HUES64 (cell line): ENCODE results near the gene LYZL6. TPM values are rescaled to one million over a fixed set of nuclear protein-coding genes. Genes with fewer than 3 reads are reported as not detected.

Experiments
- H3K27ac ChIP-seq: 2 replicates; pipeline ENCODE4 v1.7.0; 2013; ENCODE audit warnings: low read depth, low read length, inconsistent platforms
- H3K27me3 ChIP-seq: 2 replicates; pipeline ENCODE4 v1.6.1; 2013; ENCODE audit warnings: mild to moderate bottlenecking, low read length; ENCODE audit not compliant: insufficient read depth
- H3K36me3 ChIP-seq: 2 replicates; pipeline ENCODE4 v1.6.1; 2013; ENCODE audit warnings: mild to moderate bottlenecking, low read length; ENCODE audit not compliant: insufficient read depth
- H3K4me1 ChIP-seq: 2 replicates; pipeline ENCODE4 v1.6.1; 2013; ENCODE audit warnings: mild to moderate bottlenecking, low read length, moderate library complexity; ENCODE audit not compliant: insufficient read depth
- H3K4me3 ChIP-seq: 2 replicates; pipeline ENCODE4 v1.5.1; 2013; ENCODE audit warnings: mild to moderate bottlenecking, low read length, moderate library complexity
- H3K9ac ChIP-seq: 2 replicates; pipeline ENCODE4 v1.6.1; 2013; ENCODE audit warnings: mild to moderate bottlenecking, low read depth, low read length
- H3K9me3 ChIP-seq: 2 replicates; pipeline ENCODE4 v1.6.1; 2013; ENCODE audit warnings: low read depth, low read length; ENCODE audit not compliant: insufficient read depth
- WGBS: fragments of 150-250, 120-280 bp; methylation state at CpG from one replicate; pipeline ENCODE4 v1.1.7; 2013; ENCODE audit warnings: missing lambda C conversion rate; 5-methylcytosine and 5-hydroxymethylcytosine counted together
- polyA plus RNA-seq, 2 experiments: library from polyadenylated mRNA; stranded (reverse); fragments of 50-300 nt; gene quantifications; one replicate each; pipeline ENCODE4 v1.2.3, GENCODE V29; 2013

The LYZL6 gene
- polyA plus RNA-seq (2013, experiment 1 of 2): not detected
- polyA plus RNA-seq (2013, experiment 2 of 2): not detected

GRCh38 chr17:35943537-35943936 lies at the start of gene LYZL6:
Gene LYZL6, minus strand, starts transcription at chr17:35943713. Its CDS starts 4,357 bp downstream, at chr17:35939356.
- Histone ChIP-seq H3K4me1 (no peaks in the 10 kb centered on the region), H3K27me3 (no peaks in the 10 kb centered on the region), H3K36me3 (no peaks in the 10 kb centered on the region), H3K9ac (no peak within 1 kb of the TSS), H3K4me3 (no peak within 1 kb of the TSS), H3K9me3 (no peaks in the 10 kb centered on the region), H3K27ac (no peak within 1 kb of the TSS)
- WGBS: 87% methylated on average over 2 of the region's 2 CpGs

GRCh38 chr17:35991075-35991474 lies 47.6 kb upstream of the LYZL6 start:
- no peaks in the 10 kb centered on the region for H3K9me3 ChIP-seq
- no peak overlapping the region for H3K9ac ChIP-seq
- 89% methylated on average over 2 of the region's 2 CpGs for WGBS
- no peaks in the 10 kb centered on the region for H3K27me3 ChIP-seq
- H3K36me3 ChIP-seq: no peaks in the 10 kb centered on the region
- H3K27ac ChIP-seq: no peak overlapping the region
- no peaks in the 10 kb centered on the region for H3K4me1 ChIP-seq
- no peak overlapping the region for H3K4me3 ChIP-seq

DNA sequence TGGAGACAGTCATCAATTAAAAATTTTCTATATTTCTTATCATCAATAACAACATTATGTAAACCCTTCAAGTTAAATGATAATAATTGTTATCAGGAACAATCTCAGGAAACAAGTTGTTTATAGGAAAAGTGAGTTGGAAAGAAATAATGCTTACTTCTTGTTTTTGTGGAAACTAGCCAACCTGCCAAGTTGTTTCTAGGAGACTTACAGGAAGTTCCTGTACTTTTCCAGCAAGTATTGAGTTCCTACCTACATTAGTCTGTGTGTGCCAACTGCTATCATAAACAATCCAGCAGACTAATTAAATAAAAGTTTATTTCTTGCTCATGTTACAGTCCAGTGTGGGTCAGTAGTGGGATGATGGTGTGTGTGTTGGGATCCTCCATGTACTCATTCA lies 44.7 kb upstream of the LYZL6 start:
- Histone ChIP-seq H3K36me3 (no peaks in the 10 kb centered on the region), H3K27me3 (no peaks in the 10 kb centered on the region), H3K27ac (no peak overlapping the region), H3K4me3 (no peak overlapping the region), H3K4me1 (no peaks in the 10 kb centered on the region), H3K9ac (no peak overlapping the region), H3K9me3 (no peaks in the 10 kb centered on the region)

DNA sequence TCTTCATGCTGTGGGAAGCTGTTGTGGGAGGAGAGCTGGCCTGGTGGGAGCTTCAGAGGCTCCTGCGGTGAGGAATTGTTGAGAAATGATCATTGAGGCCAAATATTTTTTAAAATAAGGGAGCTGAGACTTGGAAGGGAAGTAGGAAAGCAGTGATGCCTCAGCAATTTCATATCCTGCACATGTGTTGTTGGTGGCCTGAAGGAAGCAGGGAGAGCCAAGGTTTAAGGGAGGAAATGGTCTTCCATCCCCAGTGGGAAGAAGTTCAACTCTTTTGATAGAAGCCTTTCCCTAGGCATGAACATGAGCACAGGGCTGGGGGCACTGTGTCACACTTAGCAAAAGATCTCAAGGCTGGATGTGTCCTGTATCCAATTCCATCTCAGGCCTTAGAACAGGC lies 43.1 kb upstream of the LYZL6 start, which contains the start of gene CCL14:
TSS of gene CCL14 (minus strand) at position 87 of the 400 bp plus-strand sequence. CDS start at position 7, 80 bp downstream.
- Histone ChIP-seq H3K4me3 (no peak within 1 kb of the TSS), H3K9ac (no peak within 1 kb of the TSS), H3K27me3 (no peaks in the 10 kb centered on the region), H3K36me3 (no peaks in the 10 kb centered on the region), H3K27ac (no peak within 1 kb of the TSS), H3K4me1 (no peaks in the 10 kb centered on the region), H3K9me3 (no peaks in the 10 kb centered on the region)
- WGBS: 88% methylated on average over 1 of the region's 1 CpG

- Histone ChIP-seq H3K36me3 (no peaks in the 10 kb centered on the region), H3K27ac (no peak overlapping the region), H3K9me3 (no peaks in the 10 kb centered on the region), H3K9ac (no peak overlapping the region), H3K4me3 (no peak overlapping the region), H3K27me3 (no peaks in the 10 kb centered on the region), H3K4me1 (no peaks in the 10 kb centered on the region)
- 89% methylated on average over 6 of the region's 6 CpGs for WGBS
Observed at GRCh38 chr17:35984140-35984539, 40.6 kb upstream of the LYZL6 start.

DNA sequence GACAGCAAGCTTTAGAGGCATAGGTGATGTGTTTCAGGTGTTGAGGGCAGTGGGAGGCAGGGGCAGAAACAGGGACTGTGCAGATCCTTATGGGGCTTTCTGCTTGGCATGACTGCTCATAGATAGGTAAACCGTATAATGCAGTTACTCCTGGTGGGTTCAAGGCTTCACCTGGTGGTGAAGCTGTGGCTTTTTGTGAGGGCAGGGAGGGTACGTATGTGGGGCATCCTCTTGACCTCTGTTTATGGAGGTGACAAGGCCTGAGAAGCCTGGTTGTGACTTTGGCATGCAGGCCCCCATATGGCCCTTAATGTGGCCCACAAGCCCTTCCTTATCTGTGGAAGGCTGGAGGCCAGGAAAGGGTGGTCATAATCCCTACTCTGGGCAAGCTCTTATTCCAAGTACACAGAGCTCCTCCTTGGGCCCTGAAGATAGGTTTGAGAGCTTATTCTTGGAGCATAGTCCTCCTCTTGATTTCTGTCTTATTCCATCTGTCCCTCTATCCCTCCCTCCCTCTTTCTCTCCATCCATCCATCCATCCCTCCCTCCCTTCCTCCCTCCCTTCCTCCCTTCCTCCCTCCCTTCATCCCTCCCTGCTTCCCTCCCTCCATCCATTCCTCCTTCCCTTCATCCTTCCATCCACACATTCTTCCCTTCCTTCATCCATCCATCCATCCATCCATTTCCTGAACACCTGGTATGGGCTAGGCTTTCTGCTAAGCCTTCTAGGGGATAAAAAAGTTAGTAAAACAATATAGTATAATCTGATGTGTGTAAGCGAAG lies 39.1 kb upstream of the LYZL6 start:
- H3K27me3 ChIP-seq: no peaks in the 10 kb centered on the region
- H3K9ac ChIP-seq: no peak overlapping the region
- H3K4me1 ChIP-seq: no peaks in the 10 kb centered on the region
- H3K27ac ChIP-seq: no peak overlapping the region
- WGBS: 94% methylated on average over 3 of the region's 3 CpGs
- no peaks in the 10 kb centered on the region for H3K9me3 ChIP-seq
- no peaks in the 10 kb centered on the region for H3K36me3 ChIP-seq
- H3K4me3 ChIP-seq: no peak overlapping the region

DNA sequence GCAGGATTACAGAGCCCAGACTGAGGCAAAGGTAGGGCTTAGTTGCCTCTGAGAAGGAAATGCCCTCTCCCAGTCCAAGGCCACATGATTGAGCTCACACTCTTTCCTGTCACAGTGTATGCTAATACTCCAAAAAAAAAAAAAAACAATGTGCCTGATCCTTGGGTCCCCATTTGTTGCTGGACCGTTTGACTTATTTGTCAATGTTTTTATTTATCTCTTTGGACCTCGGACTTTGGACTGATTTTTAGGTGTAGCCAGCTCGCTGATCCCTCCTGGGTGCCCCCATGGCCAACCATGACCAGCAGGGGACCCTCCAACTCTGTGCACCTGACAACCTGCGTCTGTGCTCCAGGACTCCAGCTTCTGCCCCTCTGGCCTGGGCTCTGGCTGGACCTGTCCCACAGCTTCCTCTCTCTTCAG lies 38.4 kb upstream of the LYZL6 start:
- Histone ChIP-seq H3K4me1 (no peaks in the 10 kb centered on the region), H3K27me3 (no peaks in the 10 kb centered on the region), H3K36me3 (no peaks in the 10 kb centered on the region), H3K9me3 (no peaks in the 10 kb centered on the region), H3K4me3 (no peak overlapping the region), H3K27ac (no peak overlapping the region), H3K9ac (no peak overlapping the region)
- 80% methylated on average over 4 of the region's 4 CpGs for WGBS

DNA sequence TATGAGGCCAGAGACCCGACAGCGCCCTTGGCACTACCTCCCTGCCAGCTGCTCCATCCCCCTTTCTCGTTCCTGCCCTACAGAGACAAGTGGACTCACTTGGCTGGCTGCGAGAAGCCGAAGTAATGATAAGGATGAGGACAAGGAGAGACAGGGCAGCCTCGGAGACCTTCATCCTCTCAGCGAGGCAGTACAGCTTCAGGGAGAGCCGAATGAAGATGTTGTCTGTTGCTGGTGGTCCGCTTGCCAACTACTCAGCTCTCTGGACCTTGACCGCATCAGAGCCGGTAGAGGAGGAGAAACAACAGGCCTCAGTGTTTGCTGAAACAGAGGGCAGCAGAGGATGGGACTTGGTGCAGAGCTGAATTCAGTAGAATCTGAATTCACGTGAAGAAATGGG lies 37.7 kb upstream of the LYZL6 start, which contains the start of gene CCL16:
TSS of gene CCL16 (minus strand) at position 252 of the 400 bp plus-strand sequence. CDS start at position 175, 77 bp downstream.
- no peaks in the 10 kb centered on the region for H3K4me1 ChIP-seq
- no peak within 1 kb of the TSS for H3K9ac ChIP-seq
- no peaks in the 10 kb centered on the region for H3K27me3 ChIP-seq
- H3K27ac ChIP-seq: no peak within 1 kb of the TSS
- no peaks in the 10 kb centered on the region for H3K36me3 ChIP-seq
- no peak within 1 kb of the TSS for H3K4me3 ChIP-seq
- WGBS: 95% methylated on average over 12 of the region's 12 CpGs
- no peaks in the 10 kb centered on the region for H3K9me3 ChIP-seq

GRCh38 chr17:35978346-35978745 lies 34.8 kb upstream of the LYZL6 start:
- H3K4me1 ChIP-seq: no peaks in the 10 kb centered on the region
- 89% methylated on average over 3 of the region's 3 CpGs for WGBS

GRCh38 chr17:35977509-35977908 lies 34.0 kb upstream of the LYZL6 start:
- Histone ChIP-seq H3K9ac (no peak overlapping the region), H3K27me3 (no peaks in the 10 kb centered on the region), H3K27ac (no peak overlapping the region), H3K4me1 (no peaks in the 10 kb centered on the region), H3K36me3 (no peaks in the 10 kb centered on the region), H3K4me3 (no peak overlapping the region), H3K9me3 (no peaks in the 10 kb centered on the region)
- 94% methylated on average over 7 of the region's 7 CpGs for WGBS

More at GRCh38 chr17:35978346-35978745, 34.8 kb upstream of the LYZL6 start:
- Histone ChIP-seq H3K36me3 (no peaks in the 10 kb centered on the region), H3K27ac (no peak overlapping the region), H3K9ac (no peak overlapping the region), H3K9me3 (no peaks in the 10 kb centered on the region), H3K4me3 (no peak overlapping the region), H3K27me3 (no peaks in the 10 kb centered on the region)

- no peak overlapping the region for H3K27ac ChIP-seq
- H3K9ac ChIP-seq: no peak overlapping the region
- no peak overlapping the region for H3K4me3 ChIP-seq
- 90% methylated on average over 10 of the region's 10 CpGs for WGBS
- H3K27me3 ChIP-seq: no peaks in the 10 kb centered on the region
- H3K9me3 ChIP-seq: no peaks in the 10 kb centered on the region
- no peaks in the 10 kb centered on the region for H3K36me3 ChIP-seq
- H3K4me1 ChIP-seq: no peaks in the 10 kb centered on the region
Observed at GRCh38 chr17:35973333-35974260, 30.1 kb upstream of the LYZL6 start.
